Testis (tissue), 3 donors: Measurements from ENCODE around the gene PRLR. TPM values are rescaled to one million over a fixed set of nuclear protein-coding genes. Genes with fewer than 3 reads are reported as not detected.

Source experiments
- DNase-seq: peaks from one replicate; pipeline ENCODE4 v3.0.0-alpha.2; 2019
- H3K27ac ChIP-seq, 2 donors: fragments of 200-600 bp; sonication (generic); one replicate each; pipeline ENCODE4 v1.5.1; 2019
- H3K27me3 ChIP-seq: fragments of 200-600 bp; sonication (generic); one replicate; pipeline ENCODE4 v1.5.1; 2019
- H3K36me3 ChIP-seq: fragments of 200-600 bp; sonication (generic); one replicate; pipeline ENCODE4 v1.5.1; 2017; ENCODE audit warnings: low read depth; ENCODE audit errors: missing control alignments
- H3K4me1 ChIP-seq: fragments of 200-600 bp; sonication (generic); one replicate; pipeline ENCODE4 v1.5.1; 2019
- H3K4me3 ChIP-seq, 2 donors: fragments of 200-600 bp; sonication (generic); one replicate each; pipeline ENCODE4 v1.5.1; 2017 to 2019
- H3K9me3 ChIP-seq: fragments of 200-600 bp; sonication (generic); one replicate; pipeline ENCODE4 v1.5.1; 2017
- CTCF ChIP-seq, 3 experiments: fragments of 450-650 bp in 2 of 3; fragments of 200-600 bp in 1 of 3; sonication (generic) in 1 of 3; IDR thresholded peaks; one replicate each; pipeline ENCODE4 v1.5.1; 2016 to 2019; ENCODE audit warnings: antibody characterized with exemption in 3 of 3, mild to moderate bottlenecking in 2 of 3, moderate library complexity in 1 of 3
- POLR2A ChIP-seq: fragments of 450-650 bp; IDR thresholded peaks from one replicate; pipeline ENCODE4 v1.6.1; 2017; ENCODE audit warnings: antibody characterized with exemption, mild to moderate bottlenecking, moderate library complexity
- WGBS, 2 donors: methylation state at CpG; one replicate each; pipeline ENCODE4 v1.1.5; 2018; 5-methylcytosine and 5-hydroxymethylcytosine counted together
- intact Hi-C: fragments of 100-400 bp; cut with DNase I; formaldehyde crosslinking; loops from one replicate; pipeline ENCODE4 v1.15.1; 2023; ENCODE audit warnings: low total_unique reads
- polyA plus RNA-seq: library from polyadenylated mRNA; stranded (reverse); fragments of 350-450 nt; fragmentation: Illumina TruSeq; extraction: RNeasy Lipid Tissue Mini Kit (QIAGEN cat#74804); gene quantifications from one replicate; pipeline ENCODE4 v1.2.3, GENCODE V29; 2014; ENCODE audit warnings: low read depth, low replicate concordance; ENCODE audit not compliant: insufficient read depth
- total RNA-seq, 2 donors: library from RNA; depleted of rRNA; stranded (reverse); fragments of >200 nt; gene quantifications; one replicate each; pipeline ENCODE4 v1.2.3, GENCODE V29; 2016

PRLR gene
- total and polyA plus RNA-seq, 3 donors from 2014 or later = 1.6 to 6.3 (median 2.2) TPM

GRCh38 chr5:35087991-35088390 lies 142.3 kb downstream of the PRLR start:
- TF ChIP-seq CTCF (IDR thresholded peaks at IDR 0.05) (no peak), POLR2A (no peak)
- WGBS, 2 donors = 36 to 37% methylated on average over 3 of the region's 3 CpGs

GRCh38 chr5:35083150-35083549 lies 147.1 kb downstream of the PRLR start:
- Histone ChIP-seq H3K27me3 (no peaks in the 10 kb centered on the region), H3K4me3 (no peak overlapping the region), H3K9me3 (no peaks in the 10 kb centered on the region), H3K27ac (no peak overlapping the region), H3K4me1 (peaks cover 8% of the 10 kb centered on the region), H3K36me3 (no peaks in the 10 kb centered on the region)
- WGBS, 2 donors = 69 to 81% methylated on average over 3 of the region's 3 CpGs
- intact Hi-C loops = no loop called here
- TF ChIP-seq CTCF (IDR thresholded peaks at IDR 0.05) (no peak), POLR2A (no peak)
- DNase-seq = no peak

More at GRCh38 chr5:35087991-35088390, 142.3 kb downstream of the PRLR start:
- H3K36me3 ChIP-seq = no peaks in the 10 kb centered on the region
- H3K27ac ChIP-seq = peak overlapping the region in 1 of 2 donors; percentile 48
- peak; percentile 15 for DNase-seq
- intact Hi-C loops = no loop called here
- H3K4me3 ChIP-seq = no peak overlapping the region
- no peaks in the 10 kb centered on the region for H3K9me3 ChIP-seq
- no peaks in the 10 kb centered on the region for H3K27me3 ChIP-seq
- peaks cover 10% of the 10 kb centered on the region for H3K4me1 ChIP-seq

GRCh38 chr5:35082530-35082929 lies 147.8 kb downstream of the PRLR start:
- TF ChIP-seq POLR2A (no peak), CTCF (IDR thresholded peaks at IDR 0.05) (no peak)
- no peak for DNase-seq
- H3K4me3 ChIP-seq = no peak overlapping the region
- intact Hi-C loops = no loop called here
- no peaks in the 10 kb centered on the region for H3K9me3 ChIP-seq
- H3K4me1 ChIP-seq = peaks cover 2% of the 10 kb centered on the region
- no peaks in the 10 kb centered on the region for H3K36me3 ChIP-seq
- 83 to 84% methylated on average over 3 of the region's 3 CpGs for WGBS, 2 donors
- H3K27me3 ChIP-seq = no peaks in the 10 kb centered on the region
- H3K27ac ChIP-seq = no peak overlapping the region

DNA sequence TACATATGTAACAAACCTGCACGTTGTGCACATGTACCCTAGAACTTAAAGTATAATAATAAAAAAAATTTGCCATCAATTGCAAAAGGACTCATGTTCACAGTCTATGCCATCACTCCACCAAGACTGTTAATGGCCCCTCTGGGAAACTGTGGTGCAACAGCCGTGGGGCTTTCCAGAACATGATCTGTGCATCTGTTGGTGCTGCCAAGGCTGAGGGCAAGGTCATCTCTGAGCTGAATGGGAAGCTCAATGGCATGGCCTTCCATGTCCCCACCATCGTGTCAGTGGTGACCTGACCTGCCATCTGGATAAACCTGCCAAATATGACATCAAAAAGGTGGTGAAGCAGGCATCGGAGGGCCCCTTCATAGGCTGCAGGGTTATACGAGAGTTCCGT lies 149.2 kb downstream of the PRLR start:
- no peak for DNase-seq
- no peak for TF ChIP-seq CTCF (IDR thresholded peaks at IDR 0.05)
- no peak for TF ChIP-seq POLR2A
- WGBS, 2 donors = 86% methylated on average over 5 to 6 of the region's 6 CpGs
- no peak overlapping the region for H3K4me3 ChIP-seq
- H3K9me3 ChIP-seq = no peaks in the 10 kb centered on the region
- H3K36me3 ChIP-seq = no peaks in the 10 kb centered on the region
- no peaks in the 10 kb centered on the region for H3K4me1 ChIP-seq
- H3K27ac ChIP-seq = no peak overlapping the region
- H3K27me3 ChIP-seq = no peaks in the 10 kb centered on the region
- intact Hi-C loops = no loop called here

GRCh38 chr5:35073160-35073559 lies 157.1 kb downstream of the PRLR start:
- TF ChIP-seq POLR2A (no peak), CTCF (IDR thresholded peaks at IDR 0.05) (no peak)
- no peaks in the 10 kb centered on the region for H3K27me3 ChIP-seq
- intact Hi-C loops = no loop called here
- H3K4me3 ChIP-seq = no peak overlapping the region
- no peaks in the 10 kb centered on the region for H3K36me3 ChIP-seq
- no peaks in the 10 kb centered on the region for H3K4me1 ChIP-seq
- H3K9me3 ChIP-seq = no peaks in the 10 kb centered on the region
- H3K27ac ChIP-seq = no peak overlapping the region
- DNase-seq = no peak
- WGBS, 2 donors = 87 to 89% methylated on average over 4 of the region's 4 CpGs
